ENCODE data around the gene BTG4.
A peak's percentile ranks its signal among the peaks of the same experiment; 100 is the strongest.

Gene BTG4

DNA sequence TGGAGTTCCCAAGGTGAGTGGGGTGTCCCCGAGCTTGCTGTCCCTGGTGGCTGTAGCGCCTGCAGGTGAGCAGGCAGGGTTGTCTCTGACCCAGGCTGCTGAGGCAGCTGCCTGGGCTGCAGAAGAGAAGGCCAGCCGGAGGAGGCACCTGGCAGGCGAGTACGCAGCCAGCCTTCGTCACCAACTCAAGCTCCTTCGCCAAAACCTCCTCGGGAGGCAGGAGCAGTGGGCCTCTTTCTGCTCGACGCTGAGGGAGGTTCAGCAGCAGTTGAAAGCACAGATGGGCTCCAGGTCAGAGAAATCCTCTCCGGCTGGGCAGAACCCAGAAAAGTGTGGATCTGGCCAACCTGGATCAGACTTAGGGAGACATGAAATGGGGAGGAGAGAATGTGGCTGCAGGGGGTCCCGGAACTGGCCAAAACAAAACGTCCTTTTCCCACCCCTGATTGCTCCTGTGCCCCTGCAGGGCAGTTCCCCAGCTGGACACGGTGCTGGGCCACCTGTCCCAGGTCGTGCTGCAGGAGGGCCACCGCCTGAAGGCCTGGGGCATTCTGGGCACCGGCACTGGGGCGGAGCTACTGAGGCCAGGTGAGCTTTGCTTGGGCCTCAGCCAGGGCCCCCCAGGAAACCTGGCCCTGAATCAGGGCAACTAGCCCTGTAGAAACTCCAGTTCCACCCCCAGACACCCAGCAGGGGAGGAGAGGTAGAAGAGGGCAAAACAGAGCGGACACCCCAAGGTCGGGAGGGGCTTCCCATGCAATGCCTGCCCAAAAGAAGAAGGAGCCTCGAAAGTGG is 56.7 kb downstream of the BTG4 start:
- H3K4me3 ChIP-seq (ENCODE audit: low read length), result no peak overlapping the region
- no peak overlapping the region for H2BK5ac ChIP-seq (ENCODE audit: low read length)
- no peak overlapping the region for H3K18ac ChIP-seq (ENCODE audit: low read length)
- WGBS (ENCODE audit: extremely low coverage, insufficient coverage, low lambda C conversion rate), result no CpG with 5 or more reads among the region's 21 CpGs
- peak overlapping the region; percentile 34 for H3K56ac ChIP-seq (ENCODE audit: low read length)
- no peak overlapping the region for H3K27ac ChIP-seq (ENCODE audit: low read depth, low read length)
- peak overlapping the region; percentile 68 for H3K9ac ChIP-seq (ENCODE audit: low read length)
- no peaks in the 10 kb centered on the region for H3K36me3 ChIP-seq (ENCODE audit: control insufficient read depth, insufficient read depth, low read length)
- no peak overlapping the region for H2BK15ac ChIP-seq (replicated peaks; ENCODE audit: low read depth)
- no peaks in the 10 kb centered on the region for H3K4me1 ChIP-seq (ENCODE audit: control insufficient read depth, low read depth, low read length)
- no peaks in the 10 kb centered on the region for H3K79me1 ChIP-seq (ENCODE audit: low read length)
- peak overlapping the region; percentile 88 for H3K4me2 ChIP-seq (ENCODE audit: low read length)
- no peak overlapping the region for H2AK5ac ChIP-seq (ENCODE audit: low read length)
- DNase-seq, result no peak
- H4K5ac ChIP-seq (ENCODE audit: low read length), result no peak overlapping the region
- no peaks in the 10 kb centered on the region for H3K79me2 ChIP-seq (ENCODE audit: control insufficient read depth, insufficient read depth, low read length)
- no peaks in the 10 kb centered on the region for H3K27me3 ChIP-seq (ENCODE audit: insufficient read depth, low read length, poor library complexity)
- no peak overlapping the region for H3K4ac ChIP-seq (ENCODE audit: low read depth, low read length)
- H4K8ac ChIP-seq (ENCODE audit: low read depth, low read length), result no peak overlapping the region
- H3K23ac ChIP-seq (ENCODE audit: low read length), result peak overlapping the region; percentile 45
- H2BK120ac ChIP-seq (ENCODE audit: low read depth, low read length), result no peak overlapping the region

DNA sequence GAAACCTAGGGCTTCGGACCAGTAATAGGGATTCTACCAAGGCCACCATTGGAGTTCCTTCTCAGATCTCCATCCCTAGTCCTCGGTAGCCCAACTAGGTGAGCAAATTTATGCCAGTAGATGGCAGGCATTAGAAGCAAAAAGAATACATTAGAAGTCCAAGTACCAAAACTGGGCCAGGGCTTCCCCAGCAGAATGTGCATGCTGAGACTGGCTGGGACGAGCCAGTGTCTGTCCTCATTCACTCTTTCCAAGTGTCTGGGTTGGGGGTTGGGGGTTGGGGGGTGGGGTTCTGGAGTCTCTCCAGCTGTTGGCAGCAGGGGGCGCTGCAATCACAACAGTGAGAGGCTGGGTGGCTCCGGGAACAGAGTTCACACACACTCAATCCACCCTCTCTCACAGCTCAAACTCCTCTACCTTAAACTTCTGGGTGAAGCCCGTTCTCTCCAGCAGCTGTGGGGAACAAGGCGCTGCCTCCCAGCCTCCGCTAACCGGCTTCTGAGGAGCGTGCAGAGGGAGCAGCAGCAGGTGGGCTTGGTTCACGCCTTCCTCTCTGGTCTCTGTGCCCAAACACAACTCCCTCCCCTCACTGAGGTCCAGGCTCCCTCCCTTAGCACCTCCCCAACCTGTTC is 57.5 kb downstream of the BTG4 start:
- no peak overlapping the region for H2BK15ac ChIP-seq (replicated peaks; ENCODE audit: low read depth)
- peak overlapping the region; percentile 46 for H3K4me3 ChIP-seq (ENCODE audit: low read length)
- no peaks in the 10 kb centered on the region for H3K4me1 ChIP-seq (ENCODE audit: control insufficient read depth, low read depth, low read length)

DNA sequence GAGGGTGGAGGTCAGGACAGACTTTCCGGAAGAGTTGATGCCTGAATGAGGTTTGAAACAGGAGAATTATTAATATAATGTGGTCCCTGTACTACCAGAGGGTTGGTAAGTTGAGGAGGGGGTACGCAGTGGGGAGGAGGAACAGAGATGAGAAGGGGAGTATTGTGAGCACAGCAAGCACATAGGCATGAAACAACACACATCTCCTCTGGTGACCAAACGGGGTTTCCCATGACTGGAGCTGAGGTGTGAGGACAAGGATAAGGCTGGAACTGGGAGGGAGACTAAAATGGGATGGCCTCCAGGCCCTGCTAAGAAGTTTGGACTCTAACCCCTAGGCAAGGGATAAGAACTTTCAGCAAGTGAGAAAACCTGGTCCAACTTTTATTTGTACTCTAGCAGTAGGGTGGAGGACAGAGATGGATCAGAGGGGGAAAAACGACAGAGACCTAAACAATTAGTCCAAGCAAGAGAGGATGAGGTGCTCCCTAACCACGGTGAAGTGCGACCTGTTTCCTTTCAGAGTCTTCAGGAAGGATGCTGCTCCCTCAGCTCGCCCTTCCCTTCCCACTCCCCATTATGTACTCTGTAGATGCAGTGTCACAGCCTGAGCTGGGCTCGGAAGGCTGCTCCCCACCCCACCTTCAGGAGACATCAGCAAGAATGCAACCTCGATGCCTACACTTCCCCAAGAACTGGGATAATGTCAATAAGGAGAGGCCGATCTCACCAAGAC is 59.2 kb downstream of the BTG4 start:
- Histone ChIP-seq H3K4me1 (ENCODE audit: control insufficient read depth, low read depth, low read length) (no peaks in the 10 kb centered on the region), H2BK120ac (ENCODE audit: low read depth, low read length) (no peak overlapping the region), H3K27ac (ENCODE audit: low read depth, low read length) (no peak overlapping the region), H3K4me3 (ENCODE audit: low read length) (no peak overlapping the region), H2BK15ac (replicated peaks; ENCODE audit: low read depth) (no peak overlapping the region), H3K56ac (ENCODE audit: low read length) (no peak overlapping the region), H2AK5ac (ENCODE audit: low read length) (no peak overlapping the region), H3K9ac (ENCODE audit: low read length) (no peak overlapping the region), H3K4me2 (ENCODE audit: low read length) (no peak overlapping the region), H3K18ac (ENCODE audit: low read length) (no peak overlapping the region), H4K5ac (ENCODE audit: low read length) (no peak overlapping the region), H3K4ac (ENCODE audit: low read depth, low read length) (no peak overlapping the region), H3K79me1 (ENCODE audit: low read length) (no peaks in the 10 kb centered on the region), H3K36me3 (ENCODE audit: control insufficient read depth, insufficient read depth, low read length) (no peaks in the 10 kb centered on the region), H3K79me2 (ENCODE audit: control insufficient read depth, insufficient read depth, low read length) (no peaks in the 10 kb centered on the region), H3K23ac (ENCODE audit: low read length) (no peak overlapping the region), H2BK5ac (ENCODE audit: low read length) (no peak overlapping the region), H3K27me3 (ENCODE audit: insufficient read depth, low read length, poor library complexity) (no peaks in the 10 kb centered on the region), H4K8ac (ENCODE audit: low read depth, low read length) (no peak overlapping the region)
- WGBS (ENCODE audit: extremely low coverage, insufficient coverage, low lambda C conversion rate), result no CpG with 5 or more reads among the region's 10 CpGs
- DNase-seq, result no peak

More for the DNA sequence above, 57.5 kb downstream of the BTG4 start:
- no peak overlapping the region for H2AK5ac ChIP-seq (ENCODE audit: low read length)
- H3K9ac ChIP-seq (ENCODE audit: low read length), result peak overlapping the region; percentile 68
- no peaks in the 10 kb centered on the region for H3K79me2 ChIP-seq (ENCODE audit: control insufficient read depth, insufficient read depth, low read length)
- no peak overlapping the region for H2BK120ac ChIP-seq (ENCODE audit: low read depth, low read length)
- no peak overlapping the region for H3K18ac ChIP-seq (ENCODE audit: low read length)
- no peaks in the 10 kb centered on the region for H3K79me1 ChIP-seq (ENCODE audit: low read length)
- H3K4ac ChIP-seq (ENCODE audit: low read depth, low read length), result no peak overlapping the region
- no peaks in the 10 kb centered on the region for H3K27me3 ChIP-seq (ENCODE audit: insufficient read depth, low read length, poor library complexity)
- H3K4me2 ChIP-seq (ENCODE audit: low read length), result peak overlapping the region; percentile 88
- H3K56ac ChIP-seq (ENCODE audit: low read length), result peak overlapping the region; percentile 85
- no peaks in the 10 kb centered on the region for H3K36me3 ChIP-seq (ENCODE audit: control insufficient read depth, insufficient read depth, low read length)
- peak; percentile 76 for DNase-seq
- no peak overlapping the region for H2BK5ac ChIP-seq (ENCODE audit: low read length)
- no CpG with 5 or more reads among the region's 11 CpGs for WGBS (ENCODE audit: extremely low coverage, insufficient coverage, low lambda C conversion rate)
- no peak overlapping the region for H4K8ac ChIP-seq (ENCODE audit: low read depth, low read length)
- H4K5ac ChIP-seq (ENCODE audit: low read length), result no peak overlapping the region
- no peak overlapping the region for H3K23ac ChIP-seq (ENCODE audit: low read length)
- H3K27ac ChIP-seq (ENCODE audit: low read depth, low read length), result no peak overlapping the region

DNA sequence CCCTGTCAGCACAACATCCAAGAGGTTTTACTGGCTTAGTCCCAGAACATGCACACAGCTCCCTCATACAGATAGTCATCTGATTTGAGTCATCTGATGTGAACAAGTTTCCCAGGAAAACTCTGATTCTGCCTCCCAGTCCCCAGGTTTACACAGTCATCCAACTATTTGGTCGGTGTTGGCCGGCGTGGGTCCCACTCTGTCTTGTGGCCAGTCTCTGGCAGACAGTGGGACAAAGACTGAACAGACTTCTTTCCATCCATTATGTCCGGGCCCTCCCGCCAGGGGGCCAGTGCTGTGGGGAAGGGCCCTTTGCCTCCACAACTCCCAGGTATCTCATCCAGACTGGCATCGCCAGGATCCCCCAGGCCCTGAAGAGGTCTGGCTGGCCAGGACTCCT is 60.0 kb downstream of the BTG4 start:
- Histone ChIP-seq H2AK5ac (ENCODE audit: low read length) (no peak overlapping the region), H4K5ac (ENCODE audit: low read length) (no peak overlapping the region), H3K23ac (ENCODE audit: low read length) (no peak overlapping the region), H3K4ac (ENCODE audit: low read depth, low read length) (no peak overlapping the region), H3K36me3 (ENCODE audit: control insufficient read depth, insufficient read depth, low read length) (no peaks in the 10 kb centered on the region), H3K27me3 (ENCODE audit: insufficient read depth, low read length, poor library complexity) (no peaks in the 10 kb centered on the region), H3K27ac (ENCODE audit: low read depth, low read length) (no peak overlapping the region), H2BK15ac (replicated peaks; ENCODE audit: low read depth) (no peak overlapping the region), H2BK5ac (ENCODE audit: low read length) (no peak overlapping the region), H3K9ac (ENCODE audit: low read length) (no peak overlapping the region), H3K4me3 (ENCODE audit: low read length) (no peak overlapping the region), H3K56ac (ENCODE audit: low read length) (no peak overlapping the region), H4K8ac (ENCODE audit: low read depth, low read length) (no peak overlapping the region), H3K79me2 (ENCODE audit: control insufficient read depth, insufficient read depth, low read length) (no peaks in the 10 kb centered on the region), H3K79me1 (ENCODE audit: low read length) (no peaks in the 10 kb centered on the region), H3K4me1 (ENCODE audit: control insufficient read depth, low read depth, low read length) (no peaks in the 10 kb centered on the region), H3K4me2 (ENCODE audit: low read length) (no peak overlapping the region), H3K18ac (ENCODE audit: low read length) (no peak overlapping the region), H2BK120ac (ENCODE audit: low read depth, low read length) (no peak overlapping the region)
- no CpG with 5 or more reads among the region's 6 CpGs for WGBS (ENCODE audit: extremely low coverage, insufficient coverage, low lambda C conversion rate)
- no peak for DNase-seq

DNA sequence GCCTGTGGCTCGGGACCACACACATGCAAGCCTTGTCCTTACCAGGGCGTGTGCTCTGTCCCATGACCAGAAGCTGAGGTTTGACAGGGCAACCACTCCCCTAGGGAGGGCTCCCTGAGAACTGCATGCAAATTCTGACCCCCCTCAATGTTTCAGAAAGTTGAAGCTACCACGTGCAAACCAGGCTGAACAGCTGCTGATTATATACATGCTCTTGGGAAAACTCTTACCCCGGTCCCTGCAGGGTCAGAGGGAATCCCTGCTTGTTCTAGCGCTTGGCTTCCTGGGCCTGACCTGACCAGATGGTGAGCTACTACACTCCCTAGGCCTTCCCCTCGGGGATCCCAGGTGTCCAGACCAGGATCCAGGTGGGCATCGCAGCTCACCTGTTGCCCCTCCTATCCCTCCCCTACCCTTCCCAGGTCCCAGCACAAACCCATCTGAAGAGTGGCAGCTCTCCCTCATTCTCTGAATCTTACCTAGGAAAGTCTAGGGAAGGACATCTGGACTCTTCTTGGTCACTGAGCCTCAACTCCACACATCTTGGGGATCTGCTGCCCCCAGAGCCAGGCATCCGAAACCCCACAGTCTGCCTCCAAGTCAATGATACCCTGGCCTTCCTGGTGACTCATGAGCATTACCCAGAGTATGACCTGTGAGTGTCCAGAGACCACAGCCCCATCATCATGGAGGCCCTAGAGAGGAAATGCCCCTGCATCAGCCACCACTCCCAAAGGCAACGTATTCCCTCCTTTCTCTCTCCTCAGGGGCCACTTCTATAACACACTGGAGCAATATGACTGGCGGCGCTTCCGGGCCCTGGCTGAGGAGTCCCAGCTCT is 61.5 kb downstream of the BTG4 start:
- Histone ChIP-seq H3K4me1 (ENCODE audit: control insufficient read depth, low read depth, low read length) (no peaks in the 10 kb centered on the region), H2BK15ac (replicated peaks; ENCODE audit: low read depth) (no peak overlapping the region), H3K23ac (ENCODE audit: low read length) (no peak overlapping the region), H3K56ac (ENCODE audit: low read length) (no peak overlapping the region), H3K18ac (ENCODE audit: low read length) (no peak overlapping the region), H3K4me3 (ENCODE audit: low read length) (no peak overlapping the region), H2BK5ac (ENCODE audit: low read length) (no peak overlapping the region), H3K27ac (ENCODE audit: low read depth, low read length) (no peak overlapping the region), H4K5ac (ENCODE audit: low read length) (no peak overlapping the region), H3K36me3 (ENCODE audit: control insufficient read depth, insufficient read depth, low read length) (no peaks in the 10 kb centered on the region), H3K79me1 (ENCODE audit: low read length) (no peaks in the 10 kb centered on the region), H4K8ac (ENCODE audit: low read depth, low read length) (no peak overlapping the region), H3K27me3 (ENCODE audit: insufficient read depth, low read length, poor library complexity) (no peaks in the 10 kb centered on the region), H2BK120ac (ENCODE audit: low read depth, low read length) (no peak overlapping the region), H3K9ac (ENCODE audit: low read length) (no peak overlapping the region), H3K4ac (ENCODE audit: low read depth, low read length) (no peak overlapping the region), H2AK5ac (ENCODE audit: low read length) (no peak overlapping the region), H3K4me2 (ENCODE audit: low read length) (no peak overlapping the region), H3K79me2 (ENCODE audit: control insufficient read depth, insufficient read depth, low read length) (no peaks in the 10 kb centered on the region)
- no CpG with 5 or more reads among the region's 12 CpGs for WGBS (ENCODE audit: extremely low coverage, insufficient coverage, low lambda C conversion rate)
- DNase-seq, result no peak

Data from mesendoderm (in vitro differentiated cells).